Adrenal gland (tissue), 12 donors: ENCODE measurements around the gene CLUH. TPM values are rescaled to one million over a fixed set of nuclear protein-coding genes. Genes with fewer than 3 reads are reported as not detected.

Experiments
- DNase-seq, 7 donors: peaks; one replicate each; pipeline ENCODE4 v3.0.0-alpha.2; 2019 to 2020
- H3K27ac ChIP-seq, 5 donors: fragments of 200-600 bp; sonication (generic) in 4 of 5; 1 replicate in 3 of 5; 2 replicates in 2 of 5; pipeline versions ENCODE4 v1.5.1 to v1.8.0; 2016 to 2020; ENCODE audit warnings: mild to moderate bottlenecking in 1 of 5
- H3K27me3 ChIP-seq: fragments of 200-600 bp; 2 replicates; pipeline ENCODE4 v1.8.0; 2021
- H3K36me3 ChIP-seq, 2 donors: fragments of 200-600 bp; replicated peaks in 1 of 2; 1 replicate in 1 of 2; 2 replicates in 1 of 2; pipeline versions ENCODE4 v1.5.1 to v1.8.0; 2018 to 2022
- H3K4me1 ChIP-seq, 2 donors: fragments of 200-600 bp; replicated peaks in 1 of 2; 1 replicate in 1 of 2; 2 replicates in 1 of 2; pipeline versions ENCODE4 v1.5.1 to v1.8.0; 2018 to 2021
- H3K4me3 ChIP-seq, 4 donors: fragments of 200-600 bp; sonication (generic) in 3 of 4; one replicate each; pipeline ENCODE4 v1.5.1; 2016 to 2018
- H3K9me3 ChIP-seq, 3 donors: fragments of 200-600 bp; sonication (generic) in 1 of 3; replicated peaks in 1 of 3; 1 replicate in 2 of 3; 2 replicates in 1 of 3; pipeline versions ENCODE4 v1.5.1 to v1.8.0; 2016 to 2021
- POLR2A ChIP-seq, 2 donors: fragments of 450-650 bp; IDR thresholded peaks; one replicate each; pipeline ENCODE4 v1.6.1; 2017; ENCODE audit warnings: antibody characterized with exemption in 2 of 2, mild to moderate bottlenecking in 2 of 2, moderate library complexity in 1 of 2
- WGBS, 4 donors: extraction: QIAGEN DNeasy Blood & Tissue Kit in 2 of 4; methylation state at CpG; one replicate each; pipeline versions ENCODE4 v1.1.5 to v1.1.7; 2013 to 2017; 5-methylcytosine and 5-hydroxymethylcytosine counted together
- intact Hi-C, 2 donors: fragments of 100-400 bp; cut with DNase I; formaldehyde crosslinking; loops; one replicate each; pipeline versions ENCODE4 v1.14.1 to v1.15.0; 2022 to 2023
- polyA plus RNA-seq, 3 donors: library from polyadenylated mRNA; stranded (reverse); fragments of 200-250 nt in 2 of 3; fragments of 350-450 nt in 1 of 3; fragmentation: Illumina TruSeq in 1 of 3; extraction: RNeasy Lipid Tissue Mini Kit (QIAGEN cat#74804) in 1 of 3; gene quantifications; one replicate each; pipeline ENCODE4 v1.2.3, GENCODE V29; 2013 to 2014
- total RNA-seq, 9 donors: library from RNA; depleted of rRNA in 4 of 9; stranded (reverse); fragments of >200 nt in 4 of 9; fragments of 120-200 nt in 1 of 9; fragmentation: NEBNext Ultra II Directional in 1 of 9; extraction: Animal tissue kit (Norgen Biotek cat#: 25700) in 1 of 9; gene quantifications; one replicate each; pipeline versions ENCODE4 v1.1.0 to v1.2.4, GENCODE V29; 2013 to 2023
- TF ChIP-seq, protein P1 (sequence below), 6 experiments: fragments of 450-650 bp in 4 of 6; fragments of 200-600 bp in 2 of 6; sonication (generic) in 1 of 6; IDR thresholded peaks; 1 replicate in 5 of 6; 2 replicates in 1 of 6; pipeline versions ENCODE4 v1.5.1 to v1.8.0; 2016 to 2021; ENCODE audit warnings: antibody characterized with exemption in 6 of 6, mild to moderate bottlenecking in 2 of 6, moderate library complexity in 1 of 6
- donor health status: healthy with polysubstance abuse.
- donor health status: Bipolar disorder and iron deficiency.
- donor health status: DM: yes; HTN: yes; CAD: no.
- donor health status: DM: no; HTN: no; CAD: no.
- donor health status: DM: no; HTN: no; CAD: no.
- donor health status: DM: yes; HTN: yes; CAD: no.

The CLUH gene
- total and polyA plus RNA-seq, 12 donors = 28.0 to 191 (median 121) TPM

DNA sequence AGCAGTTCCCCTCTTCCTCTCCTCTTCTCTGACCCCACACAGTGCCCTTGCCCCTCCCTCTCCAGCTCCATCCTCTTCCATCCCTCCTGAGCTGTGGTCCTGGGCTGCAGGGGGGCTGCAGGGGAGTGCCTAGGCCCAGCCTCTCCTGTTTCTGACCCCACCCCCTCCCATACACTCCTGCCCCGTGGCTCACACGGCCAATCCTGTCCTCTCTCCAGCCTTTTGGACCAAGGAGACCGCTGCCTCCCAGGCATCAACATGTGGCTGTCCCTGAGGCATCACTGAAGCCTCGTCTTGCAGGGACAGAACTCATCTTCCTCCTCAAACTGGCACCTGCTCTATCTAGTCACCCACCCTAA lies 6.7 kb downstream of the CLUH start:
- H3K27me3 ChIP-seq = no peaks in the 10 kb centered on the region
- peak overlapping the region in 3 of 5 donors; percentile 43 to 96 (median 57) for H3K27ac ChIP-seq
- H3K4me1 ChIP-seq = peaks cover 56 to 62% of the 10 kb centered on the region in 2 donors
- intact Hi-C loops = no loop called here
- DNase-seq = peak in 2 of 7 donors; percentile 28 to 44
- TF ChIP-seq, protein P1, sequence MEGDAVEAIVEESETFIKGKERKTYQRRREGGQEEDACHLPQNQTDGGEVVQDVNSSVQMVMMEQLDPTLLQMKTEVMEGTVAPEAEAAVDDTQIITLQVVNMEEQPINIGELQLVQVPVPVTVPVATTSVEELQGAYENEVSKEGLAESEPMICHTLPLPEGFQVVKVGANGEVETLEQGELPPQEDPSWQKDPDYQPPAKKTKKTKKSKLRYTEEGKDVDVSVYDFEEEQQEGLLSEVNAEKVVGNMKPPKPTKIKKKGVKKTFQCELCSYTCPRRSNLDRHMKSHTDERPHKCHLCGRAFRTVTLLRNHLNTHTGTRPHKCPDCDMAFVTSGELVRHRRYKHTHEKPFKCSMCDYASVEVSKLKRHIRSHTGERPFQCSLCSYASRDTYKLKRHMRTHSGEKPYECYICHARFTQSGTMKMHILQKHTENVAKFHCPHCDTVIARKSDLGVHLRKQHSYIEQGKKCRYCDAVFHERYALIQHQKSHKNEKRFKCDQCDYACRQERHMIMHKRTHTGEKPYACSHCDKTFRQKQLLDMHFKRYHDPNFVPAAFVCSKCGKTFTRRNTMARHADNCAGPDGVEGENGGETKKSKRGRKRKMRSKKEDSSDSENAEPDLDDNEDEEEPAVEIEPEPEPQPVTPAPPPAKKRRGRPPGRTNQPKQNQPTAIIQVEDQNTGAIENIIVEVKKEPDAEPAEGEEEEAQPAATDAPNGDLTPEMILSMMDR (IDR thresholded peaks at IDR 0.05) = no peak
- TF ChIP-seq POLR2A (IDR thresholded peaks at IDR 0.05) = no peak
- peaks cover 0 to 40% of the 10 kb centered on the region in 2 donors for H3K36me3 ChIP-seq
- no peaks in the 10 kb centered on the region for H3K9me3 ChIP-seq
- WGBS, 4 donors = 44 to 59% (median 47%) methylated on average over 4 of the region's 4 CpGs
- no peak overlapping the region for H3K4me3 ChIP-seq

DNA sequence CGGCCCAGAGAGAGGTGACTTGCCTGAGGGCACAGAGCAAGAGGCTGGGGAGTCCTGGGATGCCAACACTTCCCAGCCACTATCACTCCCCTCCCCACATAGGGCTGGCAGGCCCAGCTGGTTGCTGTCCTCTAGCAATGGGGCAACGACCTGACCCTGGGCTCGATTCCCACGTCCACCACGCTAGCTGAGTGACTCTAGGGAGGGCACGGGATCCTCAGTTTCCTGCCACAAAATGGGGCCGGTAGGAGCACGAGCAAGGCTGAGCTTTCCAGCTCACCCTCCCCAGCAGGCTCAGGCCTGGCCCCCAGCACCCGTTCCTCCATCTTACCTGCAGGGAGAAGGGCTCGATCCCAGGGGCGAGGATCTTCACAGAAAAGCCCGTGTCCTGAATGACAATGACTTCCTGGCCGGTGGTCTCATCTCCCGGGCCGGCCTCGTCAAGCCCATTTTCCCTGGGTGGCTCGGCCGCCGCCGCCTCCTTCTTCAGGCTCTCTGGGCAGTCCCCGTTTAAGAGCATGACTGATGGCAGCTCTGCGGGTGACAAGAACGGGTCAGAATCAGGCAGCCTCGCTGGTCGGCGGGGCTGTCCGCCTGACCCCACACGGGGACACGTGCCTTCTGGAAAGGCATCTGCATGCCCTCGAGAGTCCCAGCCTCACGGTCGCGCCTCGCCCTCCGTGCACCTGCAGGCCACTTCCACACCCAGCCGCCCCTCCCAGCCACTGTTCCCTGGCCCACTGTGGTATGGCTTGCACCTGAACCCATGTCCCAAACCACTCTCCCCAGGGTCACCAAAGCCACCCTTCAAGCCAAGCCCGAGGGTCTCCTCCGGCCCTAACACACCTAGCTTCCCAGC lies 7.3 kb downstream of the CLUH start:
- peak in 6 of 7 donors; percentile 65 to 85 (median 74) for DNase-seq
- peak overlapping the region in 3 of 5 donors; percentile 43 to 96 (median 57) for H3K27ac ChIP-seq
- H3K36me3 ChIP-seq = peaks cover 0 to 46% of the 10 kb centered on the region in 2 donors
- H3K4me3 ChIP-seq = no peak overlapping the region
- WGBS, 4 donors = 59 to 71% (median 65%) methylated on average over 29 to 38 of the region's 38 CpGs
- TF ChIP-seq, protein P1 (IDR thresholded peaks at IDR 0.05) = no peak
- intact Hi-C loops = no loop called here
- no peaks in the 10 kb centered on the region for H3K27me3 ChIP-seq
- H3K4me1 ChIP-seq = peaks cover 50 to 56% of the 10 kb centered on the region in 2 donors
- H3K9me3 ChIP-seq = no peaks in the 10 kb centered on the region

DNA sequence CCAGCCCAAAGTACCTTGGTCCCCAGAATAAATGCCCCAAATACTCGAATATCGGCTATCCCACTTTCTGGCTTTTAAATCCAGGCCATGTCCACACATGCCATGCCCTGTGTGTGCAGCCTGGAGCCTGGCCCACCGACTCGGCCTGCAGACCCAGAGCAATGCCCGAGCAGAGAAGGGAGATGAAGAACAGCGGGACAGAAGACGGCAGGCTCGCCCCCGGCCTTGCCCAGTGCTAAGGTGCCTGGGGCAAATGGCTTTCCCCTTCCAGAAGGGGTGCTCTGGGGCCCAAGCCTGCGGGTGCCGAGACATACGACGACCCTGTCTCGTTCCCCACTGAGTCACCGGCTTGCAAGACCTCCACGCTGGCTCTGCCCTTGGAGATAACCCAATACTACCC lies 8.0 kb downstream of the CLUH start:
- Histone ChIP-seq H3K4me1 (peaks cover 43 to 49% of the 10 kb centered on the region in 2 donors), H3K36me3 (peaks cover 0 to 53% of the 10 kb centered on the region in 2 donors)

DNA sequence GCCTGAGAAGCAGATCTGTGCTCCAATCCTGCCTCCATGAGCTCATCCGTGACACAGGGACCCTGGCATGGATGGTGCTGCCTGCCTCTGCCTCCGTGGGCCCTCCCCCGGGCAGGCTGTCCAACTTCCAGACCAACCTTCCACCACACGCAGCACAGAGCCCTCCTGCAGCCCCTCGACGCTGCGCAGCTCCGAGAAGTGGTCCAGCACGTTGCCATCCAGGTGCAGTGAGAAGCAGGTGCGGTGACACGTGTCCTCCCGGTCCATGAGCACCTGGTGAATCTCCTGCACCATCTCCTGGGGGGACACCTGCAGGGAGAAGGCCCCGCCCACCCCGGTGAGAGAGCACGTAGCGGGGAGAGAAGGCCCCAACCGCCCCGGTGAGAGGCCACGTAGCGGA lies 8.4 kb downstream of the CLUH start:
- peaks cover 0 to 57% of the 10 kb centered on the region in 2 donors for H3K36me3 ChIP-seq
- no peaks in the 10 kb centered on the region for H3K27me3 ChIP-seq
- no peak overlapping the region for H3K4me3 ChIP-seq
- DNase-seq = peak in 6 of 7 donors; percentile 3 to 49 (median 28)
- H3K4me1 ChIP-seq = peaks cover 39 to 45% of the 10 kb centered on the region in 2 donors
- H3K9me3 ChIP-seq = no peaks in the 10 kb centered on the region
- peak overlapping the region in 1 of 5 donors; percentile 96 for H3K27ac ChIP-seq
- WGBS, 4 donors = 91 to 100% (median 93%) methylated on average over 1 to 20 of the region's 20 CpGs
- no peak for TF ChIP-seq POLR2A (IDR thresholded peaks at IDR 0.05)
- TF ChIP-seq, protein P1 (IDR thresholded peaks at IDR 0.05) = no peak
- intact Hi-C loops = no loop called here

More for the DNA sequence above, 8.0 kb downstream of the CLUH start:
- WGBS, 4 donors = 63 to 81% (median 71%) methylated on average over 6 to 16 of the region's 16 CpGs
- H3K27ac ChIP-seq = peak overlapping the region in 3 of 5 donors; percentile 43 to 96 (median 57)
- H3K9me3 ChIP-seq = no peaks in the 10 kb centered on the region
- intact Hi-C loops = no loop called here
- no peak for TF ChIP-seq POLR2A (IDR thresholded peaks at IDR 0.05)
- TF ChIP-seq, protein P1 (IDR thresholded peaks at IDR 0.05) = no peak
- DNase-seq = no peak
- no peaks in the 10 kb centered on the region for H3K27me3 ChIP-seq
- no peak overlapping the region for H3K4me3 ChIP-seq
